Activated CD8-positive, alpha-beta memory T cell treated with anti-CD3 and anti-CD28 coated beads for 36 hours (primary cell): ENCODE measurements around the gene GPR183. TPM values are rescaled to one million over a fixed set of nuclear protein-coding genes. Genes with fewer than 3 reads are reported as not detected.

Experiments used
- CTCF ChIA-PET: fragments of 350-600 bp; sonication (Branson Sonifier 250); formaldehyde crosslinking; loops from one replicate; lab custom pipeline; 2021; ENCODE audit warnings: antibody characterized with exemption; lab: Charles Lee
- POLR2A ChIA-PET: fragments of 350-600 bp; sonication (Branson Sonifier 250); formaldehyde crosslinking; loops from one replicate; lab custom pipeline; 2021; ENCODE audit warnings: antibody characterized with exemption; lab: Charles Lee
- total RNA-seq, 2 experiments: library from RNA; stranded (reverse); gene quantifications; one replicate each; pipeline ENCODE4 v1.2.3, GENCODE V29; 2021

GPR183 gene
- total RNA-seq, 2 experiments from 2014 or later, result 29.2 to 29.6 TPM

DNA sequence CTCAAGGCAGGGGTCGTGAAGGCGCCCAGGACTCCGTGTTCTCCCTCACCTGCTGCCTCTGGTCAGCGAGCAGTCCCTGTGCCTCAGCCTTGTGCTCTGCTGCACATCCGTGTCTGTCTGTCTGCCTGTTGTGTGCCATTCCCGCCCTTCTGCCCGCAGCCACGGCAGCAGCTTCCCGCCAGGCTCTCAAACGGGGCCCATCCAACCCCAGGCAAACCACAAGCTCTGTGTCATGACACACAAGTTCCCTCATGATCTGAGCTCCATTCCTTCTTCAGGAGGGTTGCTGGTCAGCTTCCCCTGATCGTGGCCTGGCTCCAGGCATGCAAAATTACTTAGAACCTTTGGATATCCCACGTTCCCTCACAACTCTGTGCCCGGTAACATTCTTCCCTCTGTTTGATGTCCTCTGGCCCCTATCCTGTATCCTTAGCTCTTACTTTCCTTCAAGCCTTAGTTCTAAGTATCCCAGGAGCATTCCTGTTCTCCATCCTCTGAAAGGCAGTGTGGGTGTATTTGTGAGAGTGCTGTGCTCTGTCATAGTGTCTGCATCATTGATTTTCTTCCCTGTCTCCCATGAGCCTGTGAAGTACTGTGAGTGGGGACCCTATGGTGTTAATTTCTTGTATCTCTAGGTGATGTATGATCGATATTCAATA is 3.2 kb downstream of the GPR183 start:
- ChIA-PET POLR2A (interaction anchor here (1.0 to 1.4 kb wide), 3 partner anchors 10 to 71 kb away, joined by 4 to 6 read pairs (median 4); no protein-coding TSS in a partner anchor), CTCF (interaction anchor here (1.0 to 2.2 kb wide), 6 partner anchors 12 to 133 kb away, joined by 3 to 6 read pairs (median 4); no protein-coding TSS in a partner anchor)

- ChIA-PET CTCF (interaction anchor here (0.9 to 2.2 kb wide), 6 partner anchors 8 to 134 kb away, joined by 3 to 6 read pairs (median 4); no protein-coding TSS in a partner anchor), POLR2A (interaction anchor here (0.6 to 1.2 kb wide), 6 partner anchors 12 to 151 kb away, joined by 3 to 4 read pairs (median 4); no protein-coding TSS in a partner anchor)
These were observed 4.3 kb downstream of the GPR183 start for GRCh38 chr13:99302637-99303505.

GRCh38 chr13:99301913-99302636 is 5.1 kb downstream of the GPR183 start:
- CTCF ChIA-PET, result interaction anchor here (0.9 to 2.2 kb wide), 5 partner anchors 9 to 133 kb away, joined by 3 to 6 read pairs (median 3); no protein-coding TSS in a partner anchor
- POLR2A ChIA-PET, result interaction anchor here (0.8 to 1.2 kb wide), 4 partner anchors 16 to 134 kb away, joined by 3 to 4 read pairs (median 3); no protein-coding TSS in a partner anchor

DNA sequence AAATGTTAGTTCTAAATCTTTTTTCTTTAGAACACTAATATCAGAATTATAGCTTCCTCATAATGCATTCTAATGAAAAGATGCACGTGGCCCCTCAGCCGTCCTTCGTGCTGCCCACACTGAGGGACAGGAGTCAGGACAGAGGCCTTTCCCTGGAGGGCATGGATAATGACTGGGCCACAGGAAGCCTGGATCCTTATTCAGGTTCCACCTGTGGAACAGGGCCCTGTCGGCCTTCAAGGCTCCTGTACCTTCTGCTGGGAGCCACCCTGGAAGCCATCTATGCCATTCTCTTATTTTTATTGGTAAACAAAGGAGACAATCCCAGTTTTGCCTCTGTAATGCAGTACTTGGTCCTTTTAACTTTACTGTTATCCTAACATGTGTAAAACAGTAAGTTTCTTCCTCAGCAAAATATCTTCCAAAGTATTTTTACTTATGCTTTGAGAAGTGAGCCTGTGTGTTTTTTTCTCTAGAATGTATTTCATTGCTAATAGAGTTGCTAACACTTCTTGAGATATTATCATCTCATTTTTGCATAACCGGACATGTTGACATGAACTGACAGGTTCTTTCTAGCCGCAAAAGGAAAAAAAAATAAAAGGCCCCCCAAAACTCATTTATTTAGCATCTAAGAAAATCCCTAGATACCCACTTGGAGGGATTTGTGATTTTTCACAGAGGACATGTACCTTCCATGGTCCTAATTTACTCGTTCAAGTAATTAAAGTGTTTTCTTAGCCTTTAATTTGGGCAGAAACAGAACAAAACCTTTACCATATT is 6.0 kb downstream of the GPR183 start:
- POLR2A ChIA-PET, result interaction anchor here (0.9 kb wide), 1 partner anchor 15 kb away, joined by 3 read pairs; no protein-coding TSS in a partner anchor
- CTCF ChIA-PET, result no interaction called here

GRCh38 chr13:99299920-99300341 is 7.3 kb downstream of the GPR183 start:
- ChIA-PET CTCF (interaction anchor here (0.6 kb wide), 1 partner anchor 137 kb away, joined by 3 read pairs; no protein-coding TSS in a partner anchor), POLR2A (interaction anchor here (0.7 kb wide), 1 partner anchor 8 kb away, joined by 4 read pairs; the partner anchor contains the start of gene GPR183)

DNA sequence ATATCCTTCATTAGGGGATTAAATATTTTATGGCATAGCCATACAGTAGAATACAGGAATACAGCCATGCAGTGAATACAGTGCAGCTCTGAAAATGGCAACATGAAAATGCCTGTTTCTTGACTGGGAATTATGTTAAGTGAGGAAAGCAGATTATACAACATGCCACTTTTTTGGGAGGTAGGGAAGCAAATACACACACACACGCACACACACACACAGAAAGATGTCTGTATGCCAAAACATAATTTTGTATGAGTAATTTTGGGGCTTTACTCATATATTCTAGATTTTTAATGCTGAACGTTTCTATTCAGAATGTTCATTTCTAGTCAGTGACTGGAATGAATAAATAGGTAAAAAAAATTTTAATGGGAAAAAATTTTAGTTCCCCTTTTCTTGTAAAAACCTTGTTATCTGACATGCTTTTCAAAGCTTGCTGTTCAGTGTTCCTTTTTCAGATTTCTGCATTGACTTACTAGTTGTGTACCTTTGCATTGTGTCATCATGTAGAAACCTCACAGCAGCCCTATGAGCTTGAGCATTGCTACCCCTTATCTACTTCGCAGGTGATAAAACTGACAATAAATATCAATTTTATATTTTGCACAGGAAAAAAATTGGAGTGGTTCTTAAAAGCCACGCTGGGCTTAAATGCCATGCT is 7.8 kb downstream of the GPR183 start:
- ChIA-PET POLR2A (interaction anchor here (0.7 kb wide), 1 partner anchor 8 kb away, joined by 4 read pairs; the partner anchor contains the start of gene GPR183), CTCF (no interaction called here)

GRCh38 chr13:99298056-99298455 is 9.1 kb downstream of the GPR183 start:
- ChIA-PET CTCF (interaction anchor here (0.5 to 1.6 kb wide), 4 partner anchors 55 to 138 kb away, joined by 3 to 4 read pairs (median 4); no protein-coding TSS in a partner anchor), POLR2A (no interaction called here)

DNA sequence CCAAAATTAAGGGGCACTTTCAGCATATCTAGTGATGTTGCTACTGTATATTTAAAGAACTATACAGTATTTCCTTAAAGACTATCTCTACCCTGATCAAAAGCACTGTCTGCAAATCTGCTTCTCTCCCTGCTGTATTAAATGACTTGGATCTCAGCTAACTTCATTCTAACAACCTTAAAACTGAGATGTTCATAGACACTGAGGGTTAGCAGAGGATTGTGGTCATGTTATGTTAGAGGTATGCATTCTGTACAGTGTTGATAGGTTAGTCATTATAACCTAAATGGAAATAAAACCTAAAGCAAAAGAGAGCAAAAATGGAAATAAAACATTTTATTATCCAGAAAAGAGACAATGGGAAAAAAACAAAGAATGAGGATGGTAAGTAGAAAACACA is 9.9 kb downstream of the GPR183 start:
- POLR2A ChIA-PET, result interaction anchor here (0.9 to 1.3 kb wide), 2 partner anchors 9 to 84 kb away, joined by 3 read pairs; no protein-coding TSS in a partner anchor
- CTCF ChIA-PET, result interaction anchor here (1.2 to 1.6 kb wide), 4 partner anchors 28 to 139 kb away, joined by 3 to 9 read pairs (median 4); no protein-coding TSS in a partner anchor

- CTCF ChIA-PET, result interaction anchor here (1.6 kb wide), 1 partner anchor 27 kb away, joined by 9 read pairs; no protein-coding TSS in a partner anchor
- POLR2A ChIA-PET, result interaction anchor here (0.9 to 1.3 kb wide), 2 partner anchors 10 to 84 kb away, joined by 3 read pairs; no protein-coding TSS in a partner anchor
These were observed 10.8 kb downstream of the GPR183 start for GRCh38 chr13:99296398-99296797.

GRCh38 chr13:99295488-99296252 is 11.5 kb downstream of the GPR183 start:
- ChIA-PET CTCF (interaction anchor here (0.7 to 1.6 kb wide), 3 partner anchors 17 to 124 kb away, joined by 3 to 9 read pairs (median 3); no protein-coding TSS in a partner anchor), POLR2A (interaction anchor here (1.3 kb wide), 1 partner anchor 11 kb away, joined by 3 read pairs; no protein-coding TSS in a partner anchor)

GRCh38 chr13:99294958-99295357 is 12.2 kb downstream of the GPR183 start:
- POLR2A ChIA-PET, result no interaction called here
- CTCF ChIA-PET, result interaction anchor here (0.6 to 0.9 kb wide), 3 partner anchors 17 to 124 kb away, joined by 3 read pairs; no protein-coding TSS in a partner anchor

GRCh38 chr13:99294198-99294597 is 13.0 kb downstream of the GPR183 start:
- CTCF ChIA-PET, result no interaction called here
- POLR2A ChIA-PET, result interaction anchor here (0.6 kb wide), 1 partner anchor 137 kb away, joined by 8 read pairs; no protein-coding TSS in a partner anchor

GRCh38 chr13:99293178-99293577 is 14.0 kb downstream of the GPR183 start:
- ChIA-PET CTCF (interaction anchor here (0.6 to 1.1 kb wide), 2 partner anchors 32 to 143 kb away, joined by 3 read pairs; no protein-coding TSS in a partner anchor), POLR2A (no interaction called here)

GRCh38 chr13:99290894-99291293 is 16.3 kb downstream of the GPR183 start:
- CTCF ChIA-PET, result interaction anchor here (1.4 kb wide), 1 partner anchor 13 kb away, joined by 3 read pairs; no protein-coding TSS in a partner anchor
- POLR2A ChIA-PET, result no interaction called here

DNA sequence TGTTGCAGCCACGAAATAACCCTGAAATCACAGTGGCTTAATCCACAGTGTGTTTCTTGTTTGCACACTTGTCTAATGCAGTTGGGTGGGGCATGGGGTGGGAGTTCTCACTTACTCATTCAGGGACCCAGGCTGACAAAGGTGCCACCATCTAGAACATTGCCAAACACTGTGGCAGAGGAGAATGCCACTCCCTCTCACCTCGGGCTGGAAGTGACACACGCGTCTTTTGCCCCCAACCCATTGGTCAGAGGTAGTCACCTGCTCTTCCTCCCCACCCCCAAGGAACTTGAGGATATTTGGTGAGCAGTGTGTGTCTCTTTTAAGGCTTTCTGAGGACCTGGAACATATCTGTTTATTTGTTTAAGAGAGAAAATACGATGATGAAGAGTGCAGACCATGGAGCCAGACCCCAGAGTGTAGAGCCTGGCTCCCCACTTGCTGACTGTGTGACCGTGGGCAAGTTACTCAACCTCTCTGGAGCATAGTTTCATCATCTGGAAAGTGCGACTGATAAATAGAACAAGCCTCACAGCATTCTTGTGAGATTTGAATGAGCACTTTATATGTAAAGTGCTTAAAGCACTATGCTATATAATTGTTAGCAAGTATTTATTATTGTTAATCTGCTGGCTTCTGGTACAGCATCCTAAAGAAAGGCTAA is 17.4 kb downstream of the GPR183 start:
- ChIA-PET CTCF (interaction anchor here (0.6 to 2.2 kb wide), 3 partner anchors 44 to 147 kb away, joined by 3 to 9 read pairs (median 3); no protein-coding TSS in a partner anchor), POLR2A (no interaction called here)
